Activated T-cell treated with anti-CD3 and anti-CD28 coated beads, Interleukin-2, amount 50 U/mL, for 48 hours (primary cell): ENCODE results near the gene PSME1.

Source experiments
- DNase-seq, 2 experiments: peaks; one replicate each; pipeline ENCODE4 v3.0.0-alpha.2; 2020

PSME1 gene

GRCh38 chr14:24135834-24136683 lies at the start of gene PSME1:
Gene PSME1, plus strand, starts transcription at chr14:24136194. Its CDS starts 69 bp downstream, at chr14:24136263.
- DNase-seq = peak; percentile 96 to 97

GRCh38 chr14:24087004-24087403 lies 49.0 kb upstream of the PSME1 start:
- DNase-seq = no peak

GRCh38 chr14:24088095-24088494 lies 47.9 kb upstream of the PSME1 start:
- DNase-seq = no peak

- no peak for DNase-seq
Measured at GRCh38 chr14:24089890-24090289, 46.1 kb upstream of the PSME1 start.

- DNase-seq = no peak
Measured at GRCh38 chr14:24092110-24092504, 43.9 kb upstream of the PSME1 start.

- DNase-seq = no peak
Measured at GRCh38 chr14:24092505-24093206, 43.3 kb upstream of the PSME1 start.

- no peak for DNase-seq
Measured at GRCh38 chr14:24093207-24093900, 42.6 kb upstream of the PSME1 start.

- DNase-seq = peak; percentile 87 to 91
Measured at GRCh38 chr14:24093901-24094840, 41.8 kb upstream of the PSME1 start, which contains the start of gene PCK2. Gene PCK2, plus strand, starts transcription at chr14:24094311. Its CDS starts 95 bp downstream, at chr14:24094406.

- no peak for DNase-seq
Measured at GRCh38 chr14:24094841-24095270, 41.1 kb upstream of the PSME1 start.

GRCh38 chr14:24095271-24096068 lies 40.5 kb upstream of the PSME1 start:
- peak; percentile 76 for DNase-seq

GRCh38 chr14:24096545-24097181 lies 39.3 kb upstream of the PSME1 start:
- no peak for DNase-seq

GRCh38 chr14:24098229-24098926 lies 37.6 kb upstream of the PSME1 start:
- no peak for DNase-seq

- no peak for DNase-seq
Measured at GRCh38 chr14:24098927-24099813, 36.8 kb upstream of the PSME1 start.

- no peak for DNase-seq
Measured at GRCh38 chr14:24100197-24100981, 35.6 kb upstream of the PSME1 start.

GRCh38 chr14:24100982-24101494 lies 35.0 kb upstream of the PSME1 start:
- DNase-seq = no peak

- no peak for DNase-seq
Measured at GRCh38 chr14:24102357-24103048, 33.5 kb upstream of the PSME1 start.

GRCh38 chr14:24103451-24103850 lies 32.5 kb upstream of the PSME1 start:
- no peak for DNase-seq
